GM23338 (cell line): Measurements from ENCODE around the gene TRPC4AP. TPM values are rescaled to one million over a fixed set of nuclear protein-coding genes. Genes with fewer than 3 reads are reported as not detected.

Experiments used
- ATAC-seq: fragments of 200-7000 bp; cut with Tn5 transposase; 3 replicates; pipeline ENCODE4 v1.9.1; 2020
- DNase-seq: peaks from one replicate; pipeline ENCODE4 v3.0.0-alpha.2; 2015; ENCODE audit warnings: low spot score
- H2AFZ ChIP-seq: fragments of 200-600 bp; sonication (generic); 2 replicates; pipeline ENCODE4 v1.8.0; 2016; ENCODE audit warnings: antibody characterized with exemption, mild to moderate bottlenecking, moderate library complexity
- H3F3A ChIP-seq: fragments of 200-600 bp; sonication (generic); replicated peaks from 2 replicates; pipeline ENCODE4 v1.8.0; 2017; ENCODE audit warnings: antibody characterized with exemption, mixed run types, low read depth
- H3K27ac ChIP-seq: fragments of 200-600 bp; sonication (generic); 2 replicates; pipeline ENCODE4 v1.6.1; 2016; ENCODE audit warnings: low read depth
- H3K27me3 ChIP-seq: fragments of 200-600 bp; sonication (generic); 2 replicates; pipeline ENCODE4 v1.8.0; 2016; ENCODE audit warnings: mild to moderate bottlenecking, mixed run types, moderate library complexity; ENCODE audit not compliant: insufficient read depth
- H3K36me3 ChIP-seq: fragments of 200-600 bp; sonication (generic); 2 replicates; pipeline ENCODE4 v1.8.0; 2016; ENCODE audit warnings: mild to moderate bottlenecking; ENCODE audit not compliant: insufficient read depth
- H3K4me1 ChIP-seq: fragments of 200-600 bp; sonication (generic); 2 replicates; pipeline ENCODE4 v1.8.0; 2016; ENCODE audit warnings: mild to moderate bottlenecking, moderate library complexity; ENCODE audit not compliant: insufficient read depth
- H3K4me2 ChIP-seq: fragments of 200-600 bp; sonication (generic); 2 replicates; pipeline ENCODE4 v1.7.1; 2017; ENCODE audit warnings: mixed run types
- H3K4me3 ChIP-seq: fragments of 200-600 bp; sonication (generic); 2 replicates; pipeline ENCODE4 v1.6.1; 2016; ENCODE audit warnings: mixed run types
- H3K79me2 ChIP-seq: fragments of 200-600 bp; sonication (generic); replicated peaks from 2 replicates; pipeline ENCODE4 v1.8.0; 2017; ENCODE audit warnings: mild to moderate bottlenecking; ENCODE audit not compliant: insufficient read depth
- H3K9me2 ChIP-seq: fragments of 200-600 bp; sonication (generic); 2 replicates; pipeline ENCODE4 v1.8.0; 2017; ENCODE audit not compliant: insufficient read depth
- H4K20me1 ChIP-seq: fragments of 200-600 bp; sonication (generic); replicated peaks from 2 replicates; pipeline ENCODE4 v1.8.0; 2017; ENCODE audit warnings: mild to moderate bottlenecking; ENCODE audit not compliant: insufficient read depth
- H3K27ac Mint-ChIP-seq: 2 replicates; pipeline ENCODE4 v1.8.0; 2020; ENCODE audit warnings: inconsistent platforms, mild to moderate bottlenecking, moderate library complexity, mixed read lengths
- H3K27me3 Mint-ChIP-seq: 3 replicates; pipeline ENCODE4 v1.8.0; 2022; ENCODE audit warnings: low read depth, mild to moderate bottlenecking, moderate library complexity, mixed read lengths, inconsistent platforms; ENCODE audit not compliant: insufficient read depth, poor library complexity
- H3K36me3 Mint-ChIP-seq: 3 replicates; pipeline ENCODE4 v1.8.0; 2021; ENCODE audit warnings: low read depth, mild to moderate bottlenecking, inconsistent platforms, moderate library complexity, mixed read lengths
- H3K4me1 Mint-ChIP-seq: 3 replicates; pipeline ENCODE4 v1.8.0; 2020; ENCODE audit warnings: mild to moderate bottlenecking, inconsistent platforms, mixed read lengths
- H3K4me3 Mint-ChIP-seq: 3 replicates; pipeline ENCODE4 v1.8.0; 2021; ENCODE audit warnings: moderate library complexity, mild to moderate bottlenecking, inconsistent platforms, mixed read lengths
- H3K9me3 Mint-ChIP-seq: 3 replicates; pipeline ENCODE4 v1.8.0; 2020; ENCODE audit warnings: moderate library complexity, mild to moderate bottlenecking, inconsistent platforms, mixed read lengths
- ETS1 ChIP-seq: IDR thresholded peaks from 2 replicates; pipeline ENCODE4 v1.6.1; 2016; ENCODE audit warnings: antibody characterized with exemption
- EZH2 ChIP-seq: fragments of 200-600 bp; sonication (generic); IDR thresholded peaks from one replicate; pipeline ENCODE4 v1.8.0; 2017; ENCODE audit warnings: antibody characterized with exemption, mild to moderate bottlenecking, low read depth; ENCODE audit not compliant: unreplicated experiment
- NANOG ChIP-seq: IDR thresholded peaks from 2 replicates; pipeline ENCODE4 v1.6.1; 2016; ENCODE audit warnings: antibody characterized with exemption, borderline replicate concordance
- POLR2AphosphoS5 ChIP-seq: IDR thresholded peaks from 2 replicates; pipeline ENCODE4 v1.6.1; 2016; ENCODE audit warnings: antibody characterized with exemption, low read depth
- STAT1 ChIP-seq: IDR thresholded peaks from one replicate; pipeline ENCODE4 v1.6.1; 2016; ENCODE audit warnings: antibody characterized with exemption; ENCODE audit not compliant: unreplicated experiment
- ZNF331 ChIP-seq: fragments of 250-450 bp; sonication (Bioruptor Pico); IDR thresholded peaks from 2 replicates; pipeline ENCODE4 v1.5.0; 2020; ENCODE audit warnings: low read depth, mild to moderate bottlenecking, moderate library complexity
- polyA plus RNA-seq: library from polyadenylated mRNA; unstranded; fragments of >200 nt; fragmentation: Nextera tagmentation; extraction: Ambion mirVana; gene quantifications from 2 replicates; pipeline ENCODE4 v1.2.1, GENCODE V29; 2016
- total RNA-seq: library from RNA; depleted of rRNA; stranded (reverse); fragments of >200 nt; shearing (Covaris generic); gene quantifications from 2 replicates; pipeline ENCODE4 v1.2.3, GENCODE V29; 2014
- TF ChIP-seq, protein P1 (sequence below), 2 experiments: fragments of 200-600 bp in 1 of 2; sonication (generic) in 1 of 2; conservative IDR thresholded peaks; 2 replicates each; pipeline versions ENCODE4 v1.5.1 to v1.6.1; 2016 to 2017; ENCODE audit warnings: antibody characterized with exemption in 2 of 2, low read depth in 2 of 2, mild to moderate bottlenecking in 2 of 2, moderate library complexity in 1 of 2

Gene TRPC4AP
- total and polyA plus RNA-seq, 2 experiments from 2014 or later: 48.8 to 89.5 TPM

DNA sequence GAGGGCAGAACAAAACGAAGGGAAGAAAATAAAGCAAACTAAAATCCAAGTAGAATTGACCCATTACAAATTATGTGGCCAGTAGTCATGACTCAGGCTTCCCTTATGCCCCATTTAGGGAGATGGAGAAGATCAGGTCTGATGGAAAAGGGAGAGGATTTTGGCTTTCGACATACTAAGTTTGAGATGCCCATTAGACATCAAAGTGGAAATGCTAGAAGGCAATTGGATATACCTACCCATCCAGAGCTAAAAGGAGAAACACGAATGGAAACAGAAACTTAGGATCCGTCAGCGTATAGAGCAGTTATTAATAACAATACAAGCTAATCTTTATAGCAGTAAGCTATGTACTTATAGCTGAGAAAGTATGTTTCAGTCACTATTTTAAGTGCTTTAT, 4.8 kb downstream of the TRPC4AP start:
- no peak overlapping the region for H3K4me2 ChIP-seq

DNA sequence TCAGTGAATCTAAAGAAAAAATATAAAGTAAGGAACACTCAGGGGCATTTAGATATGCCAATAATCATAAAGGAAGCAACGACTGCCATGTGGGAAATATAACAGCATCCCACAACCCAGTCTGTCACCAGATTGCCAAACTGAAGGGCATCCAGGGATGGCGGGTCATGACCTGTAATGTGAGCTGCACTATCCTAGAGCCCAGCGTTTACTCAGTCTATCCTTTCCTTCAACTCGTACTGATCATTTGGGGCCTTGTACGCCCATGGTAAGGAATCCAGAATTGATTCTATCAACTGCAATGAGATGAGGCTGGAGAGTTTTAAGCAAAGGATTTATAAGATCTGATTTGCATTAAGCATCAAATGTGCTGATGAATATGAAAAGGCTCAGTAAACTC, 5.3 kb downstream of the TRPC4AP start:
- Histone ChIP-seq H3K79me2 (peaks cover 94% of the 10 kb centered on the region), H3K4me1 (peaks cover 19% of the 10 kb centered on the region)
- H3K4me3 Mint-ChIP-seq: no peak overlapping the region

More for the DNA sequence above, 4.8 kb downstream of the TRPC4AP start:
- Histone ChIP-seq H3K4me1 (peaks cover 19% of the 10 kb centered on the region), H3K9me2 (no peaks in the 10 kb centered on the region), H3K4me3 (no peak overlapping the region), H3K36me3 (no peaks in the 10 kb centered on the region), H3K79me2 (peaks cover 90% of the 10 kb centered on the region), H4K20me1 (peaks cover 24% of the 10 kb centered on the region; the same call in 1 of the 2 replicates), H3F3A (no peaks in the 10 kb centered on the region), H3K27me3 (no peaks in the 10 kb centered on the region), H2AFZ (no peak overlapping the region), H3K27ac (no peak overlapping the region)
- Mint-ChIP-seq H3K4me3 (no peak overlapping the region), H3K9me3 (no peaks in the 10 kb centered on the region), H3K27me3 (peaks cover 1% of the 10 kb centered on the region), H3K27ac (no peak overlapping the region), H3K36me3 (peaks cover 15% of the 10 kb centered on the region; the same call in 2 of the 3 replicates), H3K4me1 (peaks cover 16% of the 10 kb centered on the region)
- TF ChIP-seq STAT1: no peak
- no peak for TF ChIP-seq POLR2AphosphoS5
- TF ChIP-seq ZNF331: no peak
- TF ChIP-seq NANOG: no peak
- ATAC-seq: no peak
- no peak for DNase-seq

More for the DNA sequence above, 5.3 kb downstream of the TRPC4AP start:
- H3K9me3 Mint-ChIP-seq: no peaks in the 10 kb centered on the region
- no peak for DNase-seq
- Histone ChIP-seq H3K27me3 (no peaks in the 10 kb centered on the region), H2AFZ (no peak overlapping the region), H4K20me1 (peaks cover 24% of the 10 kb centered on the region; the same call in 1 of the 2 replicates), H3K4me3 (no peak overlapping the region), H3K9me2 (no peaks in the 10 kb centered on the region), H3K27ac (no peak overlapping the region), H3K4me2 (no peak overlapping the region), H3K36me3 (no peaks in the 10 kb centered on the region), H3F3A (no peaks in the 10 kb centered on the region)
- H3K27ac Mint-ChIP-seq: no peak overlapping the region
- TF ChIP-seq EZH2 (no peak), ETS1 (no peak)
- TF ChIP-seq, protein P1, sequence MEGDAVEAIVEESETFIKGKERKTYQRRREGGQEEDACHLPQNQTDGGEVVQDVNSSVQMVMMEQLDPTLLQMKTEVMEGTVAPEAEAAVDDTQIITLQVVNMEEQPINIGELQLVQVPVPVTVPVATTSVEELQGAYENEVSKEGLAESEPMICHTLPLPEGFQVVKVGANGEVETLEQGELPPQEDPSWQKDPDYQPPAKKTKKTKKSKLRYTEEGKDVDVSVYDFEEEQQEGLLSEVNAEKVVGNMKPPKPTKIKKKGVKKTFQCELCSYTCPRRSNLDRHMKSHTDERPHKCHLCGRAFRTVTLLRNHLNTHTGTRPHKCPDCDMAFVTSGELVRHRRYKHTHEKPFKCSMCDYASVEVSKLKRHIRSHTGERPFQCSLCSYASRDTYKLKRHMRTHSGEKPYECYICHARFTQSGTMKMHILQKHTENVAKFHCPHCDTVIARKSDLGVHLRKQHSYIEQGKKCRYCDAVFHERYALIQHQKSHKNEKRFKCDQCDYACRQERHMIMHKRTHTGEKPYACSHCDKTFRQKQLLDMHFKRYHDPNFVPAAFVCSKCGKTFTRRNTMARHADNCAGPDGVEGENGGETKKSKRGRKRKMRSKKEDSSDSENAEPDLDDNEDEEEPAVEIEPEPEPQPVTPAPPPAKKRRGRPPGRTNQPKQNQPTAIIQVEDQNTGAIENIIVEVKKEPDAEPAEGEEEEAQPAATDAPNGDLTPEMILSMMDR (conservative IDR thresholded peaks at IDR 0.05; ENCODE audit: low read depth in 2 of 2): no peak
- peaks cover 1% of the 10 kb centered on the region for H3K27me3 Mint-ChIP-seq
- no peak for ATAC-seq
- H3K4me1 Mint-ChIP-seq: peaks cover 16% of the 10 kb centered on the region
- peaks cover 15% of the 10 kb centered on the region; the same call in 2 of the 3 replicates for H3K36me3 Mint-ChIP-seq
